Hindlimb muscle (tissue), 1 donor: ENCODE data around the gene SPRN. TPM values are rescaled to one million over a fixed set of nuclear protein-coding genes. Genes with fewer than 3 reads are reported as not detected.
"Not testable (repeated sequence)": the region's sequence is repeated elsewhere in the genome, so short reads cannot be mapped to it uniquely, and the experiment has no call there.

Source experiments
- DNase-seq: peaks from one replicate; pipeline ENCODE4 v3.0.0-alpha.2; 2013
- polyA plus RNA-seq: library from polyadenylated mRNA; unstranded; fragments of 120-200 nt; gene quantifications from one replicate; pipeline ENCODE4 v1.2.1, GENCODE V29; 2013; ENCODE audit not compliant: insufficient read length

The SPRN gene
- polyA plus RNA-seq, 1 donor = 4.6 TPM

GRCh38 chr10:133456041-133456951, 31.9 kb upstream of the SPRN start:
- DNase-seq = no peak

DNA sequence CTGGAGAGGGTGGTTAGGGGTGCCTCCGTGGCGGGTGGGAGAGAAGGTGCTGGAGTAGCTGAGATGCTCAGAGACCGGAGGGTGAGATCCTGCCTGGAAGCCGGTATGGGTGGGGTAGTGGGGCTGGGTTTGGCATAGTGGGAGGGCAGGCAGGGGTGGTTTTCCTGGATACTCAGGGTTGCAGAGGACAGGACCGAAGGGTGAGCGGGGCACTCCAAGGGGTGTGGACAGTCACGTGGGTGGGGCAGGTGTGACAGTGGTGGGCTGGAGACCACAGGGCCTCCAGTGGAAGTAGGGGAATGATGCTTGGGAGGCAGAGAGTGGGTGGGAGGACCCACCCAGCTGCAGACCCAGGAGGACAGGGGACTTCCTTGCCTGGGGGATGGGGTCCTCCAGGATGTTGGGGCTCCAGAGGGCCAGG, 31.2 kb upstream of the SPRN start:
- DNase-seq = no peak

- no peak for DNase-seq
These were observed 30.8 kb upstream of the SPRN start for GRCh38 chr10:133455196-133455595.

GRCh38 chr10:133454204-133454893, 29.9 kb upstream of the SPRN start:
- no peak for DNase-seq

DNA sequence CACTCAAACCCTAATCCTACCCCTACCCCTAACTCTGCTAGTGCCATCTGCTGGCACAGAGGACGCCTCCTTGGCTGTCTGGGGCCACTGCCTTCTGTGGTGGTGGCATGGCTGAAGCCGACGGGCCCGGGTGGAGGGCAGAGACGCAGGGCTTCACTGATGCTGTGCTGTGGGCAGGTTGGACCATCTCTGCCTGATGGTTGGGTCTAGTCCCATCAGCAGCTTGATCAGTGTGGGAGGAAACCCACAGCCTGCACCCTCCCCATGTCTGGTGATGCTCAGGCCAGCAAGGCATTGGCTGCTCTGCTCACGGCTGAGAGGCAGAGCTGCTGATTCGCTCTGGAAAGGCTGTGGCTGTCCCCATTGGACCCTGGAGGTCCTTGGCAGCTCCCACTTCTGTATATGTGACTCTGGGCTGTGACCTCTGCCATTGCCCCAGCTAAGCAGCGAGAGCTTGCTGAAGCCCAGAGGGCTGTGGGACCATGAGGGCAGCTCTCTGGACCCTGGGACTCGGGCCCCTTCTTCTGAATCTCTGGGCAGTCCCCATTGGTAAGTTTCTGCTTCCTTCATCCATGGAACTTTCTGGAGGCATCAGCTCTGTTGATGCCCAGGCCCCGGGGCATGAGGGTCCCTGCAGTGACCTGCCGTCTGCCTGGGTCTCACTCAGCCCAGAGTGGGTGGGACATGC, 29.2 kb upstream of the SPRN start, which contains the start of gene SCART1:
Gene SCART1, plus strand, starts transcription at position 430 of the 688 bp plus-strand sequence. Its CDS starts 53 bp downstream, at position 483.
- no peak for DNase-seq

- DNase-seq = no peak
These were observed 28.0 kb upstream of the SPRN start for GRCh38 chr10:133452453-133452852.

GRCh38 chr10:133451346-133451745, 26.9 kb upstream of the SPRN start:
- no peak for DNase-seq

- no peak for DNase-seq
These were observed 23.7 kb upstream of the SPRN start for GRCh38 chr10:133448120-133448519.

DNA sequence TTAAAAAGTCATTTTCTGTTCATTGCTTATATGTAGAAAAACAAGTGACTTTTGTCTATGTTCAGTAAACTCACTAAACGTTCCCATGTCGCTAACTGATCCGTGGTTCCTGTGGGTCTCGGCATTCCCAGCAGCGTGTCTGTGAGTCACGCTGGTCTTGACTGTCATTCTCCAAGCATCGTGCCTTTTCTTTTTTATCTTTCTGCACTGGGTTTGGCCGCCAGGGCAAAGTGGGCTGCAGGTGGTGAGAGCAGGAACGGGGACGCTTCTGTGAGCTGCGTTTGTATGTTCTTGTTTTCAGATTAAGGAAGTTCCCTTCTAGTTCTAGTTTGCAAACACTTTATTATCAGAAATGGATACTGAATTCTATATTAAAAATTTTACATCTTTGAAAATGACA, 22.6 kb upstream of the SPRN start:
- no peak for DNase-seq

GRCh38 chr10:133445751-133446708, 21.6 kb upstream of the SPRN start:
- no peak for DNase-seq

GRCh38 chr10:133445268-133445732, 20.9 kb upstream of the SPRN start:
- no peak for DNase-seq

DNA sequence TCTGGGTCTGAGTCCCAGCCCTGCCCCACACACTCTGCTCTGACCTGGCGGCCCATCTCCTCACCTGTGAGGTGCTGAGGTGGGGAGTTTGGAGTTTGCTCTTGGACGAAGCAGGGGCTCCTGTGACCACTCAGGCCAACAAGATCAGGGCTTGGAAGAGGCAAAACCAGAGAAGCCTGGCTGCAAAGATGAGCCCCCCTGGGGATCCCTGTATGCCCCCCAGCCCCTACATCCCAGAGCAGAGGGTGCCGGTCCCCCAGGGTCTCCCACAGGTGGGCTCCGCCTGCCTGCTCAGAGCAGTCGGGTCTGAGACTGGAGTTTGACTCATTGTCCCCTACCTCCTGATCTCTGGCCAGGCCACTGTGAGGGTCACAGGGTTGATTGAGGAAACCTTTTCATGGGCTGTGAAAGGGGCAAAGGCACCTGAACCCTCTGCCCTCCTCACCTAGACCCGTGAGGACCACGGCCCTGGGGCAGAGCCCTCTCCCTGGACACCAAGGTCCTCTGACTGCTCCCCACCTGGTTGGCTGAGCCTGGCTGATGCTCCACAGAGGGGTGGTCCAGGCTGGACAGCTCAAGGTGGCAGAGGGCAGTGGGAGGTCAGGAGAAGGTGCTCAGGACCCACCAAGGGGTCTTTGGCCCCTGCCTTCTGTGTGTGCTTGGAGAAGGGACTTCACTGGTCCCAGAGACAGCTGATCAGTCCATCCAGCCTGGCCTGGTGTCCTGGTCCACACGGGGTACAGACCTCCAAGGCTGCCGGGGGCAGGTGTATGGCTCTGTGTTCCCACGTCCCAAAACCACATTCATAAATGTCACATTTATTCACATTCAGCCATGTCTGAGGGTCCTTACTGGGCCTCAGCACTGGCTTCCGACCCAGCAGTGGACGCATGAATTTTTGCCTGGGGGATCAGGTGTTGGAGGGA, 20.2 kb upstream of the SPRN start:
- no peak for DNase-seq

DNA sequence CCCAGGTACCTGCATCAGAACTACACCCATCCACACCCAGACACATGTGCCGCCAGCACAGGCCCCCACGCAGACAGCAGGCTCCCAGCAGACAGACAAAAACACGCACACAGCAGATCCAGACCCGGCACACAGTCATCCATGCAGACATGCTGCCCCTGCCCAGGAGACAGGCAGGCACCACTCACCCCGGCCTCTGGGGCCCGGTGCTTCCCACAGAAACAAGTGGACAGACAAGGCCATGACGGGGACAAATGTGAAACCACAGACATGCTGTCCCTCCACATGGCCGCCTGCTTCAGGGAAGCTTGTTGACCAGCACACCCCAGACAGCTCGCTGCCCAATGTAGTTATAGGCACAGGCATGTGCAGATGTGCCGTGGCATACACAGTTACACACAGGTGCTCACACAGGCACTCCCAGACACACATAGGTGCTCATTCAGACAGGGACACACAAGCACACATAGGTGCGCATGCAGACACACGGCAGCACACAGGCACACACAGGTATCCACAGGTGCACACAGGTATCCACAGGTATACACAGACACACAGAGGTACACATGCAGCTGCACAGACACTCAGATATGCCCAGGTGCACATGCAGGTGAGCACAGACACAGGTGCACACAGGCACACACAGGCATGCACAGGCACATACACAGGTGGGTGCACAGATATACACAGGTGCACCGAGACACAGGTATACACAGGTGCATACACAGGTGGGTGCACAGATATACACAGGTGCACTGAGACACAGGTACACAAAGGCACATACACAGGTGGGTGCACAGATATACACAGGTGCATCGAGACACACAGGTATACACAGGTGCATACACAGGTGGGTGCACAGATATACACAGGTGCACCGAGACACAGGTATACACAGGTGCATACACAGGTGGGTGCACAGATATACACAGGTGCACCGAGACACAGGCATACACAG, 18.8 kb upstream of the SPRN start:
- no peak for DNase-seq

- DNase-seq = no peak
These were observed 18.0 kb upstream of the SPRN start for GRCh38 chr10:133442191-133442966.

- no peak for DNase-seq
These were observed 17.4 kb upstream of the SPRN start for GRCh38 chr10:133441780-133442179.

- not testable (repeated sequence) for DNase-seq
These were observed 16.9 kb upstream of the SPRN start for GRCh38 chr10:133441356-133441755.

- DNase-seq = no peak
These were observed 16.3 kb upstream of the SPRN start for GRCh38 chr10:133440633-133441285.
